GM23248 (cell line): ENCODE measurements around the gene CTIF. TPM values are rescaled to one million over a fixed set of nuclear protein-coding genes. Genes with fewer than 3 reads are reported as not detected.
"Not testable (repeated sequence)": the region's sequence is repeated elsewhere in the genome, so short reads cannot be mapped to it uniquely, and the experiment has no call there.

ENCODE experiments used
- DNase-seq: peaks from one replicate; pipeline ENCODE4 v3.0.0-alpha.2; 2015
- H2AFZ ChIP-seq: fragments of 200-600 bp; sonication (generic); 2 replicates; pipeline ENCODE4 v1.6.1; 2016; ENCODE audit warnings: antibody characterized with exemption
- H3F3A ChIP-seq: fragments of 200-600 bp; sonication (generic); 2 replicates; pipeline ENCODE4 v1.6.1; 2016; ENCODE audit warnings: mild to moderate bottlenecking, antibody characterized with exemption, mixed run types; ENCODE audit not compliant: insufficient read depth
- H3K27ac ChIP-seq: fragments of 200-600 bp; sonication (generic); 2 replicates; pipeline ENCODE4 v1.5.1; 2016; ENCODE audit warnings: mild to moderate bottlenecking
- H3K27me3 ChIP-seq: fragments of 200-600 bp; sonication (generic); replicated peaks from 2 replicates; pipeline ENCODE4 v1.6.1; 2016; ENCODE audit warnings: mild to moderate bottlenecking; ENCODE audit not compliant: insufficient read depth
- H3K36me3 ChIP-seq: fragments of 200-600 bp; sonication (generic); 2 replicates; pipeline ENCODE4 v1.6.1; 2016; ENCODE audit warnings: low read depth, mild to moderate bottlenecking
- H3K4me1 ChIP-seq: fragments of 200-600 bp; sonication (generic); 2 replicates; pipeline ENCODE4 v1.6.1; 2016; ENCODE audit warnings: mild to moderate bottlenecking; ENCODE audit not compliant: insufficient read depth
- H3K4me2 ChIP-seq: fragments of 200-600 bp; sonication (generic); one replicate; pipeline ENCODE4 v1.6.1; 2016; ENCODE audit warnings: mild to moderate bottlenecking; ENCODE audit not compliant: unreplicated experiment
- H3K4me3 ChIP-seq: fragments of 200-600 bp; sonication (generic); 2 replicates; pipeline ENCODE4 v1.5.1; 2016; ENCODE audit warnings: mild to moderate bottlenecking
- H3K79me2 ChIP-seq: fragments of 200-600 bp; sonication (generic); 2 replicates; pipeline ENCODE4 v1.6.1; 2016; ENCODE audit warnings: mild to moderate bottlenecking; ENCODE audit not compliant: insufficient read depth
- H3K9ac ChIP-seq: fragments of 200-600 bp; sonication (generic); 2 replicates; pipeline ENCODE4 v1.6.1; 2016; ENCODE audit warnings: mild to moderate bottlenecking
- H3K9me2 ChIP-seq: fragments of 200-600 bp; sonication (generic); 2 replicates; pipeline ENCODE4 v1.6.1; 2016; ENCODE audit warnings: mixed run types, mild to moderate bottlenecking, moderate library complexity; ENCODE audit not compliant: insufficient read depth
- H3K9me3 ChIP-seq: fragments of 200-600 bp; sonication (generic); one replicate; pipeline ENCODE4 v1.6.1; 2017; ENCODE audit warnings: low read depth
- H4K20me1 ChIP-seq: fragments of 200-600 bp; sonication (generic); 2 replicates; pipeline ENCODE4 v1.6.0; 2016; ENCODE audit not compliant: insufficient read depth
- EZH2 ChIP-seq: fragments of 200-600 bp; sonication (generic); IDR thresholded peaks from 2 replicates; pipeline ENCODE4 v1.6.1; 2018; ENCODE audit warnings: antibody characterized with exemption, mild to moderate bottlenecking; ENCODE audit not compliant: insufficient read depth, poor library complexity, severe bottlenecking
- EZH2phosphoT487 ChIP-seq: fragments of 200-600 bp; sonication (generic); IDR thresholded peaks from 2 replicates; pipeline ENCODE4 v1.6.1; 2018; ENCODE audit warnings: antibody characterized with exemption, moderate library complexity, mild to moderate bottlenecking, low read depth; ENCODE audit not compliant: insufficient read depth
- whole genome bisulfite sequencing, 2 experiments: methylation state at CpG; one replicate each; pipeline ENCODE4 v1.1.6; 2015 to 2017; ENCODE audit warnings: low lambda C conversion rate in 2 of 2, low coverage in 1 of 2; ENCODE audit errors: missing lambda C conversion rate in 2 of 2; 5-methylcytosine and 5-hydroxymethylcytosine counted together
- in situ Hi-C: fragments of 300-500 bp; cut with MboI; formaldehyde crosslinking; loops from 2 replicates; pipeline ENCODE4 v1.15.0; 2020
- polyA plus RNA-seq: library from polyadenylated mRNA; unstranded; fragments of >200 nt; fragmentation: Nextera tagmentation; extraction: Ambion mirVana; gene quantifications from 2 replicates; pipeline ENCODE4 v1.2.1, GENCODE V29; 2016
- total RNA-seq: library from RNA; depleted of rRNA; stranded (reverse); fragments of >200 nt; shearing (Covaris generic); gene quantifications from 2 replicates; pipeline ENCODE4 v1.2.3, GENCODE V29; 2014

Gene CTIF
- total and polyA plus RNA-seq, 2 experiments from 2014 or later, result 21.5 to 46.8 TPM

- Histone ChIP-seq H3K79me2 (no peaks in the 10 kb centered on the region), H4K20me1 (no peaks in the 10 kb centered on the region), H3F3A (peaks cover 12% of the 10 kb centered on the region), H3K4me3 (no peak overlapping the region), H2AFZ (no peak overlapping the region), H3K9me2 (no peaks in the 10 kb centered on the region), H3K9me3 (no peaks in the 10 kb centered on the region), H3K4me2 (no peak overlapping the region), H3K36me3 (no peaks in the 10 kb centered on the region), H3K27ac (no peak overlapping the region), H3K27me3 (no peaks in the 10 kb centered on the region), H3K9ac (no peak overlapping the region), H3K4me1 (peaks cover 10% of the 10 kb centered on the region)
- in situ Hi-C loops, result no loop called here
- TF ChIP-seq EZH2phosphoT487, result no peak
- TF ChIP-seq EZH2, result no peak
- no peak for DNase-seq
Measured at GRCh38 chr18:48497863-48498262, 41.0 kb upstream of the CTIF start.

- Histone ChIP-seq H4K20me1 (no peaks in the 10 kb centered on the region), H3K27ac (no peak overlapping the region), H3K9ac (no peak overlapping the region), H3K36me3 (no peaks in the 10 kb centered on the region), H3K4me2 (no peak overlapping the region), H3K4me3 (no peak overlapping the region), H3K9me2 (no peaks in the 10 kb centered on the region), H3K79me2 (no peaks in the 10 kb centered on the region), H3F3A (no peaks in the 10 kb centered on the region), H3K4me1 (no peaks in the 10 kb centered on the region), H3K9me3 (no peaks in the 10 kb centered on the region), H3K27me3 (no peaks in the 10 kb centered on the region), H2AFZ (no peak overlapping the region)
- DNase-seq, result no peak
- in situ Hi-C loops, result no loop called here
- no peak for TF ChIP-seq EZH2phosphoT487
- no peak for TF ChIP-seq EZH2
Measured at GRCh38 chr18:48500517-48500916, 38.3 kb upstream of the CTIF start.

- no peak overlapping the region for H3K27ac ChIP-seq
- TF ChIP-seq EZH2 (no peak), EZH2phosphoT487 (no peak)
- no peaks in the 10 kb centered on the region for H3F3A ChIP-seq
- H3K4me3 ChIP-seq, result no peak overlapping the region
- H3K36me3 ChIP-seq, result no peaks in the 10 kb centered on the region
- H3K9ac ChIP-seq, result no peak overlapping the region
- no peak overlapping the region for H3K4me2 ChIP-seq
- H3K27me3 ChIP-seq, result 0 out of 2 replicates have a peak, but pooled peaks cover 2% of the 10 kb centered on the region
- DNase-seq, result no peak
- H3K9me3 ChIP-seq, result peaks cover 7% of the 10 kb centered on the region
- H3K79me2 ChIP-seq, result no peaks in the 10 kb centered on the region
- WGBS, 2 experiments, result 80% methylated on average over 4 of the region's 4 CpGs
- H4K20me1 ChIP-seq, result no peaks in the 10 kb centered on the region
- H3K4me1 ChIP-seq, result no peaks in the 10 kb centered on the region
- in situ Hi-C loops, result no loop called here
- H2AFZ ChIP-seq, result no peak overlapping the region
- no peaks in the 10 kb centered on the region for H3K9me2 ChIP-seq
Measured at GRCh38 chr18:48502906-48503305, 35.9 kb upstream of the CTIF start.

GRCh38 chr18:48504819-48505218 is 34.0 kb upstream of the CTIF start:
- Histone ChIP-seq H2AFZ (no peak overlapping the region), H3K79me2 (no peaks in the 10 kb centered on the region), H4K20me1 (no peaks in the 10 kb centered on the region), H3K9me3 (peaks cover 7% of the 10 kb centered on the region), H3K4me1 (no peaks in the 10 kb centered on the region), H3K9ac (no peak overlapping the region), H3K9me2 (no peaks in the 10 kb centered on the region), H3K36me3 (no peaks in the 10 kb centered on the region), H3K27ac (no peak overlapping the region), H3K4me2 (no peak overlapping the region), H3F3A (no peaks in the 10 kb centered on the region), H3K4me3 (no peak overlapping the region), H3K27me3 (0 out of 2 replicates have a peak, but pooled peaks cover 6% of the 10 kb centered on the region)
- in situ Hi-C loops, result no loop called here
- DNase-seq, result no peak
- TF ChIP-seq EZH2phosphoT487, result no peak
- TF ChIP-seq EZH2, result no peak

GRCh38 chr18:48506983-48507568 is 31.8 kb upstream of the CTIF start:
- H3K36me3 ChIP-seq, in situ Hi-C loops, H2AFZ ChIP-seq, H3K4me3 ChIP-seq, H3K9ac ChIP-seq, H3K27me3 ChIP-seq, DNase-seq, H3K4me1 ChIP-seq, H3K27ac ChIP-seq, H3F3A ChIP-seq, H3K9me2 ChIP-seq, H3K4me2 ChIP-seq, H4K20me1 ChIP-seq, H3K79me2 ChIP-seq, H3K9me3 ChIP-seq: not testable (repeated sequence)
- 21 to 49% methylated on average over 1 of the region's 1 CpG for WGBS, 2 experiments

- WGBS, 2 experiments, result 83 to 88% methylated on average over 4 of the region's 4 CpGs
Measured at GRCh38 chr18:48512498-48512897, 26.3 kb upstream of the CTIF start.

More at GRCh38 chr18:48512498-48512897, 26.3 kb upstream of the CTIF start:
- H3F3A ChIP-seq, H3K9me2 ChIP-seq, H3K4me1 ChIP-seq, DNase-seq, H3K27ac ChIP-seq, H3K36me3 ChIP-seq, H3K9ac ChIP-seq, H3K4me2 ChIP-seq, H4K20me1 ChIP-seq, H3K79me2 ChIP-seq, in situ Hi-C loops, H3K27me3 ChIP-seq, H2AFZ ChIP-seq, H3K9me3 ChIP-seq, H3K4me3 ChIP-seq: not testable (repeated sequence)
